Measurements from ENCODE around the gene HRH3.

DNA sequence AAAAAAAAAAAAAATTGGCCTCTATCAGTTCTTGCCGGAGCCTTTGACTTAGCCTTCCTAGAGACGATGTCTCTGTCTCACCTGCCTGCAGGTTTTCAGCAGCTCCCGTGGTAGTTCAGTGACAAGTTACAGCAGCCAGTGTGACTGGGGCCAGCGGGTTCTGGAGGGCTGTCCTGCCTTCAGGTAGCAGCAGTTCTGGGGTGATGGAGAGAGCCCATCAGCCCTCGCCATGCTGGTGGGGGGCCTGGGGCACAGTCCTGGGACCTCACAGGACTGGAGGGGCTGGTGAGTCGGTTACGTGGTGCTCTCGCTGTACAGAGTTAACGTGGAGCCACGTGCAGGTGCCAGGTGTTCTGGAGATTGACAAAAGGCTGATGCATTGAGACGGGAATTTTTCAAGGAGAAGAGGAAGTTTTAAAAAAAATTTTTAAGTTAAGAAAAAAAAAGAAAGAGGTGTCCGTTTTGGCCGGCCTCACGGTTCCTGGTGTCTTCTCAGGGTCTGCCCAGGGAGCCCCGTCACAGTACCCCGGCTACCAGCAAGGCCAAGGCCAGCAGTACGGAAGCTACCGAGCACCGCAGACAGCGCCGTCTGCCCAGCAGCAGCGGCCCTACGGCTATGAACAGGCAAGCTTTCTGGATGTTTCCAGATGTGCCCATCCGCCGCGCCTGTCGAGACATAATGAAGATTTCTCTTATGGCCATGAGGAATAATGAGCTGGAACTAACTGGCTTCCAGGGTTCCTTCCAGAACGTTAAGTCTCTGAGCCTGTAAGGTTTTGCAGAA, 45.9 kb downstream of the HRH3 start:
- TF ChIP-seq, protein P1, sequence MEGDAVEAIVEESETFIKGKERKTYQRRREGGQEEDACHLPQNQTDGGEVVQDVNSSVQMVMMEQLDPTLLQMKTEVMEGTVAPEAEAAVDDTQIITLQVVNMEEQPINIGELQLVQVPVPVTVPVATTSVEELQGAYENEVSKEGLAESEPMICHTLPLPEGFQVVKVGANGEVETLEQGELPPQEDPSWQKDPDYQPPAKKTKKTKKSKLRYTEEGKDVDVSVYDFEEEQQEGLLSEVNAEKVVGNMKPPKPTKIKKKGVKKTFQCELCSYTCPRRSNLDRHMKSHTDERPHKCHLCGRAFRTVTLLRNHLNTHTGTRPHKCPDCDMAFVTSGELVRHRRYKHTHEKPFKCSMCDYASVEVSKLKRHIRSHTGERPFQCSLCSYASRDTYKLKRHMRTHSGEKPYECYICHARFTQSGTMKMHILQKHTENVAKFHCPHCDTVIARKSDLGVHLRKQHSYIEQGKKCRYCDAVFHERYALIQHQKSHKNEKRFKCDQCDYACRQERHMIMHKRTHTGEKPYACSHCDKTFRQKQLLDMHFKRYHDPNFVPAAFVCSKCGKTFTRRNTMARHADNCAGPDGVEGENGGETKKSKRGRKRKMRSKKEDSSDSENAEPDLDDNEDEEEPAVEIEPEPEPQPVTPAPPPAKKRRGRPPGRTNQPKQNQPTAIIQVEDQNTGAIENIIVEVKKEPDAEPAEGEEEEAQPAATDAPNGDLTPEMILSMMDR (IDR thresholded peaks at IDR 0.05): no peak
- TF ChIP-seq EP300 (IDR thresholded peaks at IDR 0.05) (no peak), POLR2A (IDR thresholded peaks at IDR 0.05) (no peak), POLR2AphosphoS5 (IDR thresholded peaks at IDR 0.05) (no peak)

Measured in suprapubic skin (tissue), 4 donors.